Trophoblast cell (in vitro differentiated cells and primary cell): ENCODE measurements around the gene SASH1.

ENCODE experiments used
- DNase-seq, 2 donors: peaks; one replicate each; pipeline ENCODE4 v3.0.0-alpha.2; 2016
- H2AFZ ChIP-seq: 2 replicates; pipeline ENCODE4 v1.6.1; 2013; ENCODE audit warnings: low read length, moderate library complexity, mild to moderate bottlenecking; ENCODE audit not compliant: insufficient read depth, poor library complexity
- H2AK5ac ChIP-seq: 2 replicates; pipeline ENCODE4 v1.6.1; 2013; ENCODE audit warnings: mild to moderate bottlenecking, low read length
- H2BK120ac ChIP-seq: 2 replicates; pipeline ENCODE4 v1.6.1; 2013; ENCODE audit warnings: low read length, mild to moderate bottlenecking, moderate library complexity; ENCODE audit not compliant: insufficient read depth, poor library complexity
- H2BK12ac ChIP-seq: 2 replicates; pipeline ENCODE4 v1.6.1; 2013; ENCODE audit warnings: mild to moderate bottlenecking, low read length, moderate library complexity
- H2BK5ac ChIP-seq: 2 replicates; pipeline ENCODE4 v1.6.1; 2013; ENCODE audit warnings: low read length, low read depth, moderate library complexity, mild to moderate bottlenecking; ENCODE audit not compliant: poor library complexity
- H3K14ac ChIP-seq: 2 replicates; pipeline ENCODE4 v1.6.1; 2013; ENCODE audit warnings: mild to moderate bottlenecking, low read length
- H3K18ac ChIP-seq: 2 replicates; pipeline ENCODE4 v1.6.1; 2013; ENCODE audit warnings: mild to moderate bottlenecking, low read length
- H3K23ac ChIP-seq: 2 replicates; pipeline ENCODE4 v1.6.1; 2013; ENCODE audit warnings: low read length
- H3K27ac ChIP-seq: 2 replicates; pipeline ENCODE4 v1.5.1; 2013; ENCODE audit warnings: low read depth, mild to moderate bottlenecking, inconsistent platforms, low read length, moderate library complexity
- H3K27me3 ChIP-seq: 2 replicates; pipeline ENCODE4 v1.6.1; 2013; ENCODE audit warnings: inconsistent platforms, mild to moderate bottlenecking, low read length, moderate library complexity; ENCODE audit not compliant: insufficient read depth
- H3K36me3 ChIP-seq, 2 experiments: 1 replicate in 1 of 2; 2 replicates in 1 of 2; pipeline ENCODE4 v1.6.1; 2013; ENCODE audit warnings: low read length in 2 of 2, mild to moderate bottlenecking in 2 of 2, moderate library complexity in 1 of 2; ENCODE audit not compliant: insufficient read depth in 2 of 2, control insufficient read depth in 1 of 2
- H3K4ac ChIP-seq: 2 replicates; pipeline ENCODE4 v1.6.1; 2013; ENCODE audit warnings: low read depth, mild to moderate bottlenecking, low read length, moderate library complexity
- H3K4me1 ChIP-seq, 2 experiments: 1 replicate in 1 of 2; 2 replicates in 1 of 2; pipeline ENCODE4 v1.6.1; 2013; ENCODE audit warnings: low read length in 2 of 2, mild to moderate bottlenecking in 2 of 2, moderate library complexity in 1 of 2; ENCODE audit not compliant: insufficient read depth in 2 of 2, control insufficient read depth in 1 of 2
- H3K4me2 ChIP-seq: 2 replicates; pipeline ENCODE4 v1.6.1; 2013; ENCODE audit warnings: inconsistent platforms, mild to moderate bottlenecking, low read length, moderate library complexity
- H3K4me3 ChIP-seq: 2 replicates; pipeline ENCODE4 v1.5.1; 2013; ENCODE audit warnings: mild to moderate bottlenecking, low read depth, low read length, inconsistent platforms
- H3K79me1 ChIP-seq: one replicate; pipeline ENCODE4 v1.6.1; 2013; ENCODE audit warnings: low read length
- H3K79me2 ChIP-seq: 2 replicates; pipeline ENCODE4 v1.6.1; 2013; ENCODE audit warnings: low read length, mild to moderate bottlenecking; ENCODE audit not compliant: control insufficient read depth, insufficient read depth, poor library complexity
- H3K9ac ChIP-seq: 2 replicates; pipeline ENCODE4 v1.6.1; 2013; ENCODE audit warnings: mild to moderate bottlenecking, low read length
- H3K9me3 ChIP-seq: 2 replicates; pipeline ENCODE4 v1.6.1; 2013; ENCODE audit warnings: low read depth, mild to moderate bottlenecking, control low read depth, inconsistent platforms, low read length; ENCODE audit not compliant: insufficient read depth
- H4K12ac ChIP-seq: 2 replicates; pipeline ENCODE4 v1.6.1; 2013; ENCODE audit warnings: low read depth, mild to moderate bottlenecking, low read length, moderate library complexity
- H4K8ac ChIP-seq: 2 replicates; pipeline ENCODE4 v1.6.1; 2013; ENCODE audit warnings: low read depth, mild to moderate bottlenecking, low read length, moderate library complexity
- H4K91ac ChIP-seq: one replicate; pipeline ENCODE4 v1.6.1; 2013; ENCODE audit warnings: low read depth, mild to moderate bottlenecking, low read length, moderate library complexity
- WGBS: extraction: QIAGEN DNeasy Blood & Tissue Kit; methylation state at CpG from one replicate; pipeline ENCODE4 v1.1.7; 2013; ENCODE audit warnings: missing lambda C conversion rate; ENCODE audit not compliant: insufficient read length, insufficient coverage; ENCODE audit errors: extremely low coverage; 5-methylcytosine and 5-hydroxymethylcytosine counted together

Gene SASH1

GRCh38 chr6:148502083-148502772 lies 159.6 kb downstream of the SASH1 start:
- DNase-seq = no peak
- Histone ChIP-seq H3K9me3 (no peaks in the 10 kb centered on the region), H3K79me1 (peaks cover 7% of the 10 kb centered on the region), H2BK12ac (peak overlapping the region; percentile 73), H4K12ac (no peak overlapping the region), H3K18ac (no peak overlapping the region), H3K23ac (no peak overlapping the region), H2AK5ac (no peak overlapping the region), H3K4me3 (no peak overlapping the region), H3K27me3 (no peaks in the 10 kb centered on the region), H4K8ac (no peak overlapping the region), H3K9ac (no peak overlapping the region), H3K4me2 (no peak overlapping the region), H2BK5ac (no peak overlapping the region), H2AFZ (no peak overlapping the region), H3K27ac (no peak overlapping the region), H2BK120ac (no peak overlapping the region), H3K4me1 (peaks cover 6 to 10% of the 10 kb centered on the region in 2 experiments), H3K79me2 (no peaks in the 10 kb centered on the region), H3K4ac (no peak overlapping the region), H3K14ac (no peak overlapping the region), H4K91ac (no peak overlapping the region), H3K36me3 (no peaks in the 10 kb centered on the region)
- WGBS = 100% methylated on average over 2 of the region's 8 CpGs

GRCh38 chr6:148502773-148503135 lies 160.1 kb downstream of the SASH1 start:
- H3K36me3 ChIP-seq = no peaks in the 10 kb centered on the region
- no peak overlapping the region for H3K4ac ChIP-seq
- H3K9me3 ChIP-seq = no peaks in the 10 kb centered on the region
- H4K91ac ChIP-seq = no peak overlapping the region
- H3K14ac ChIP-seq = no peak overlapping the region
- no CpG with 5 or more reads among the region's 6 CpGs for WGBS
- no peak overlapping the region for H2AK5ac ChIP-seq
- no peak overlapping the region for H3K9ac ChIP-seq
- H3K27me3 ChIP-seq = no peaks in the 10 kb centered on the region
- no peak overlapping the region for H2AFZ ChIP-seq
- H3K4me2 ChIP-seq = no peak overlapping the region
- H3K4me3 ChIP-seq = no peak overlapping the region
- H3K4me1 ChIP-seq = peaks cover 9 to 11% of the 10 kb centered on the region in 2 experiments
- H2BK120ac ChIP-seq = no peak overlapping the region
- no peak overlapping the region for H3K23ac ChIP-seq
- H3K79me1 ChIP-seq = peaks cover 11% of the 10 kb centered on the region
- H2BK5ac ChIP-seq = no peak overlapping the region
- peak in 1 of 2 donors; percentile 17 for DNase-seq
- no peak overlapping the region for H3K18ac ChIP-seq
- no peak overlapping the region for H2BK12ac ChIP-seq
- no peak overlapping the region for H4K8ac ChIP-seq
- no peaks in the 10 kb centered on the region for H3K79me2 ChIP-seq
- H3K27ac ChIP-seq = no peak overlapping the region
- no peak overlapping the region for H4K12ac ChIP-seq

- peaks cover 11% of the 10 kb centered on the region for H3K79me1 ChIP-seq
- no peak overlapping the region for H3K23ac ChIP-seq
- H2BK120ac ChIP-seq = no peak overlapping the region
- H3K9ac ChIP-seq = no peak overlapping the region
- H3K27ac ChIP-seq = no peak overlapping the region
- H2BK5ac ChIP-seq = no peak overlapping the region
- no peak overlapping the region for H2AK5ac ChIP-seq
- no peak overlapping the region for H3K4ac ChIP-seq
- H3K27me3 ChIP-seq = no peaks in the 10 kb centered on the region
- H3K4me2 ChIP-seq = no peak overlapping the region
- WGBS = no CpG with 5 or more reads among the region's 1 CpG
- H3K79me2 ChIP-seq = no peaks in the 10 kb centered on the region
- no peak overlapping the region for H3K14ac ChIP-seq
- H3K18ac ChIP-seq = no peak overlapping the region
- peaks cover 6 to 13% of the 10 kb centered on the region in 2 experiments for H3K4me1 ChIP-seq
- H3K36me3 ChIP-seq = no peaks in the 10 kb centered on the region
- no peak overlapping the region for H4K12ac ChIP-seq
- no peak overlapping the region for H4K91ac ChIP-seq
- H3K4me3 ChIP-seq = no peak overlapping the region
- no peak overlapping the region for H4K8ac ChIP-seq
- H3K9me3 ChIP-seq = no peaks in the 10 kb centered on the region
- H2AFZ ChIP-seq = no peak overlapping the region
- H2BK12ac ChIP-seq = no peak overlapping the region
- no peak for DNase-seq
Observed at GRCh38 chr6:148503703-148504102, 161.1 kb downstream of the SASH1 start.

- Histone ChIP-seq H2BK5ac (peak overlapping the region; percentile 58), H3K36me3 (no peaks in the 10 kb centered on the region), H3K9me3 (no peaks in the 10 kb centered on the region), H2AK5ac (no peak overlapping the region), H3K4me3 (no peak overlapping the region), H3K4me2 (no peak overlapping the region), H2AFZ (no peak overlapping the region), H3K27me3 (no peaks in the 10 kb centered on the region), H3K9ac (no peak overlapping the region), H3K23ac (no peak overlapping the region), H4K91ac (peak overlapping the region; percentile 26), H2BK120ac (no peak overlapping the region), H3K79me2 (no peaks in the 10 kb centered on the region), H4K12ac (no peak overlapping the region), H3K27ac (peak overlapping the region; percentile 73), H4K8ac (no peak overlapping the region), H3K79me1 (peaks cover 12% of the 10 kb centered on the region), H3K14ac (peak overlapping the region; percentile 58), H3K4ac (no peak overlapping the region), H3K18ac (no peak overlapping the region), H2BK12ac (peak overlapping the region; percentile 32), H3K4me1 (peaks cover 13% of the 10 kb centered on the region in 2 experiments)
- no peak for DNase-seq
- no CpG with 5 or more reads among the region's 5 CpGs for WGBS
Observed at GRCh38 chr6:148507774-148508173, 165.1 kb downstream of the SASH1 start.
